ENCODE results near the gene LRIG1.

DNA sequence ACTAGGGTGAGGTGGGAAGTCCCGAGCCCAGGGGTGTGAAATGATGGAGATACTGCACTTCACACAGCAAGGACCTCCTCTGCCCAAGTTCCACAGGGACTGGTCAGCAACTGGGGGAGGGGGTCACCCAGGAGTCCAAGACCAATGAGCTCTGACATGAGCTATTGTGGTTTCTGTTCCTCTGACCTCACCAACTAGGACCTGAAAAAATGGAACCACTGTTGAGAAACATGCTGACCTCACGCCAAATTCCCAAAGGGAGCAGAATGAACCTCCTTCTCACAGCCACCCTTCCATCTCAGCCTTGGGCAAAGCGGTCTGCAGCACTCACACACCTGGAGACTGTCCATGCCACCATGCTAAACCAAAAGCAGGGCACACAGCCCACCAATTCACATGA lies 69.3 kb downstream of the LRIG1 start:
- TF ChIP-seq SP2 (tag by site-specific recombination; IDR thresholded peaks at IDR 0.05): no peak
- TF ChIP-seq, protein P1, sequence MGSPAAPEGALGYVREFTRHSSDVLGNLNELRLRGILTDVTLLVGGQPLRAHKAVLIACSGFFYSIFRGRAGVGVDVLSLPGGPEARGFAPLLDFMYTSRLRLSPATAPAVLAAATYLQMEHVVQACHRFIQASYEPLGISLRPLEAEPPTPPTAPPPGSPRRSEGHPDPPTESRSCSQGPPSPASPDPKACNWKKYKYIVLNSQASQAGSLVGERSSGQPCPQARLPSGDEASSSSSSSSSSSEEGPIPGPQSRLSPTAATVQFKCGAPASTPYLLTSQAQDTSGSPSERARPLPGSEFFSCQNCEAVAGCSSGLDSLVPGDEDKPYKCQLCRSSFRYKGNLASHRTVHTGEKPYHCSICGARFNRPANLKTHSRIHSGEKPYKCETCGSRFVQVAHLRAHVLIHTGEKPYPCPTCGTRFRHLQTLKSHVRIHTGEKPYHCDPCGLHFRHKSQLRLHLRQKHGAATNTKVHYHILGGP (tag by site-specific recombination; IDR thresholded peaks at IDR 0.05): no peak
- TF ChIP-seq ZNF76 (tag by site-specific recombination; IDR thresholded peaks at IDR 0.05; ENCODE audit: borderline replicate concordance, low read depth): no peak
- TF ChIP-seq, protein P2, sequence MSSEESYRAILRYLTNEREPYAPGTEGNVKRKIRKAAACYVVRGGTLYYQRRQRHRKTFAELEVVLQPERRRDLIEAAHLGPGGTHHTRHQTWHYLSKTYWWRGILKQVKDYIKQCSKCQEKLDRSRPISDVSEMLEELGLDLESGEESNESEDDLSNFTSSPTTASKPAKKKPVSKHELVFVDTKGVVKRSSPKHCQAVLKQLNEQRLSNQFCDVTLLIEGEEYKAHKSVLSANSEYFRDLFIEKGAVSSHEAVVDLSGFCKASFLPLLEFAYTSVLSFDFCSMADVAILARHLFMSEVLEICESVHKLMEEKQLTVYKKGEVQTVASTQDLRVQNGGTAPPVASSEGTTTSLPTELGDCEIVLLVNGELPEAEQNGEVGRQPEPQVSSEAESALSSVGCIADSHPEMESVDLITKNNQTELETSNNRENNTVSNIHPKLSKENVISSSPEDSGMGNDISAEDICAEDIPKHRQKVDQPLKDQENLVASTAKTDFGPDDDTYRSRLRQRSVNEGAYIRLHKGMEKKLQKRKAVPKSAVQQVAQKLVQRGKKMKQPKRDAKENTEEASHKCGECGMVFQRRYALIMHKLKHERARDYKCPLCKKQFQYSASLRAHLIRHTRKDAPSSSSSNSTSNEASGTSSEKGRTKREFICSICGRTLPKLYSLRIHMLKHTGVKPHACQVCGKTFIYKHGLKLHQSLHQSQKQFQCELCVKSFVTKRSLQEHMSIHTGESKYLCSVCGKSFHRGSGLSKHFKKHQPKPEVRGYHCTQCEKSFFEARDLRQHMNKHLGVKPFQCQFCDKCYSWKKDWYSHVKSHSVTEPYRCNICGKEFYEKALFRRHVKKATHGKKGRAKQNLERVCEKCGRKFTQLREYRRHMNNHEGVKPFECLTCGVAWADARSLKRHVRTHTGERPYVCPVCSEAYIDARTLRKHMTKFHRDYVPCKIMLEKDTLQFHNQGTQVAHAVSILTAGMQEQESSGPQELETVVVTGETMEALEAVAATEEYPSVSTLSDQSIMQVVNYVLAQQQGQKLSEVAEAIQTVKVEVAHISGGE (tag by site-specific recombination; conservative IDR thresholded peaks at IDR 0.05; ENCODE audit: low read depth): no peak
- TF ChIP-seq CTCF (tag by site-specific recombination; IDR thresholded peaks at IDR 0.05): no peak
- TF ChIP-seq, protein P3, sequence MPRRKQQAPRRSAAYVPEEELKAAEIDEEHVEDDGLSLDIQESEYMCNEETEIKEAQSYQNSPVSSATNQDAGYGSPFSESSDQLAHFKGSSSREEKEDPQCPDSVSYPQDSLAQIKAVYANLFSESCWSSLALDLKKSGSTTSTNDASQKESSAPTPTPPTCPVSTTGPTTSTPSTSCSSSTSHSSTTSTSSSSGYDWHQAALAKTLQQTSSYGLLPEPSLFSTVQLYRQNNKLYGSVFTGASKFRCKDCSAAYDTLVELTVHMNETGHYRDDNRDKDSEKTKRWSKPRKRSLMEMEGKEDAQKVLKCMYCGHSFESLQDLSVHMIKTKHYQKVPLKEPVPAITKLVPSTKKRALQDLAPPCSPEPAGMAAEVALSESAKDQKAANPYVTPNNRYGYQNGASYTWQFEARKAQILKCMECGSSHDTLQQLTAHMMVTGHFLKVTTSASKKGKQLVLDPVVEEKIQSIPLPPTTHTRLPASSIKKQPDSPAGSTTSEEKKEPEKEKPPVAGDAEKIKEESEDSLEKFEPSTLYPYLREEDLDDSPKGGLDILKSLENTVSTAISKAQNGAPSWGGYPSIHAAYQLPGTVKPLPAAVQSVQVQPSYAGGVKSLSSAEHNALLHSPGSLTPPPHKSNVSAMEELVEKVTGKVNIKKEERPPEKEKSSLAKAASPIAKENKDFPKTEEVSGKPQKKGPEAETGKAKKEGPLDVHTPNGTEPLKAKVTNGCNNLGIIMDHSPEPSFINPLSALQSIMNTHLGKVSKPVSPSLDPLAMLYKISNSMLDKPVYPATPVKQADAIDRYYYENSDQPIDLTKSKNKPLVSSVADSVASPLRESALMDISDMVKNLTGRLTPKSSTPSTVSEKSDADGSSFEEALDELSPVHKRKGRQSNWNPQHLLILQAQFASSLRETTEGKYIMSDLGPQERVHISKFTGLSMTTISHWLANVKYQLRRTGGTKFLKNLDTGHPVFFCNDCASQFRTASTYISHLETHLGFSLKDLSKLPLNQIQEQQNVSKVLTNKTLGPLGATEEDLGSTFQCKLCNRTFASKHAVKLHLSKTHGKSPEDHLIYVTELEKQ (tag by site-specific recombination; IDR thresholded peaks at IDR 0.05; ENCODE audit: borderline replicate concordance): no peak
- TF ChIP-seq IKZF3 (tag by site-specific recombination; IDR thresholded peaks at IDR 0.05): no peak
- no peak for TF ChIP-seq ZNF404 (tag by site-specific recombination; IDR thresholded peaks at IDR 0.05)
- TF ChIP-seq EGR2 (tag by site-specific recombination; IDR thresholded peaks at IDR 0.05; ENCODE audit: low read depth): no peak
